Caco-2 (cell line): Measurements from ENCODE around the gene UPB1. TPM values are rescaled to one million over a fixed set of nuclear protein-coding genes. Genes with fewer than 3 reads are reported as not detected.

Source experiments
- BruUV-seq: library from RNA; stranded (reverse); fragments of 400-500 nt; replicated peaks from 2 replicates; lab custom pipeline; 2021; lab: Mats Ljungman, UMichigan
- CTCF ChIA-PET: fragments of 300-600 bp; sonication (Branson Sonifier 250); formaldehyde crosslinking; loops from one replicate; lab custom pipeline; 2022; ENCODE audit warnings: antibody characterized with exemption; lab: Charles Lee
- POLR2A ChIA-PET: fragments of 300-600 bp; sonication (Branson Sonifier 250); formaldehyde crosslinking; loops from one replicate; lab custom pipeline; 2022; ENCODE audit warnings: antibody characterized with exemption; lab: Charles Lee
- DNase-seq, 2 experiments: peaks; one replicate each; pipeline versions ENCODE4 v3.0.0 to v3.0.0-alpha.2; 2020 to 2022
- H3K27me3 ChIP-seq: replicated peaks from 2 replicates; pipeline ENCODE4 v1.6.0; 2011; ENCODE audit warnings: low read length; ENCODE audit not compliant: control insufficient read depth, insufficient read depth
- H3K36me3 ChIP-seq: 2 replicates; pipeline ENCODE4 v1.5.1; 2011; ENCODE audit warnings: low read length; ENCODE audit not compliant: control insufficient read depth, insufficient read depth
- H3K4me1 ChIP-seq: fragments of 250-450 bp; sonication (Bioruptor Pico); 2 replicates; pipeline ENCODE4 v1.5.1; 2020; ENCODE audit warnings: mild to moderate bottlenecking
- H3K4me3 ChIP-seq: 2 replicates; pipeline ENCODE4 v1.5.1; 2011; ENCODE audit warnings: low read depth, mild to moderate bottlenecking, control low read depth, low read length
- H3K9me3 ChIP-seq: fragments of 250-450 bp; sonication (Bioruptor Pico); 2 replicates; pipeline ENCODE4 v1.5.1; 2020; ENCODE audit warnings: mild to moderate bottlenecking, moderate library complexity
- H3K27ac Mint-ChIP-seq: one replicate; pipeline ENCODE4 v1.8.0; 2022; ENCODE audit warnings: mixed read lengths; ENCODE audit not compliant: unreplicated experiment
- H3K27me3 Mint-ChIP-seq: one replicate; pipeline ENCODE4 v1.8.0; 2022; ENCODE audit warnings: mixed read lengths; ENCODE audit not compliant: insufficient read depth, unreplicated experiment
- H3K36me3 Mint-ChIP-seq: one replicate; pipeline ENCODE4 v1.8.0; 2022; ENCODE audit warnings: mild to moderate bottlenecking, mixed read lengths; ENCODE audit not compliant: insufficient read depth, unreplicated experiment
- H3K4me1 Mint-ChIP-seq: one replicate; pipeline ENCODE4 v1.8.0; 2022; ENCODE audit warnings: low read depth, mixed read lengths; ENCODE audit not compliant: unreplicated experiment
- H3K4me3 Mint-ChIP-seq: one replicate; pipeline ENCODE4 v1.8.0; 2022; ENCODE audit warnings: mild to moderate bottlenecking, moderate library complexity, mixed read lengths; ENCODE audit not compliant: unreplicated experiment
- H3K9me3 Mint-ChIP-seq: one replicate; pipeline ENCODE4 v1.8.0; 2022; ENCODE audit warnings: mixed read lengths; ENCODE audit not compliant: unreplicated experiment
- intact Hi-C: fragments of 100-400 bp; cut with micrococcal nuclease; formaldehyde crosslinking; loops from one replicate; pipeline ENCODE4 v1.10.0; 2022; ENCODE audit not compliant: unreplicated experiment
- total RNA-seq: library from RNA; stranded (reverse); gene quantifications from 2 replicates; pipeline ENCODE4 v1.2.3, GENCODE V29; 2022
- TF ChIP-seq, protein P1 (sequence below), 2 experiments: fragments of 200-600 bp in 1 of 2; IDR thresholded peaks; 1 replicate in 1 of 2; 2 replicates in 1 of 2; pipeline versions ENCODE4 v1.5.1 to v1.8.0; 2011 to 2022; ENCODE audit warnings: antibody characterized with exemption in 1 of 2, control low read depth in 1 of 2, inconsistent platforms in 1 of 2, low read depth in 1 of 2, low read length in 1 of 2, mild to moderate bottlenecking in 1 of 2, moderate library complexity in 1 of 2; ENCODE audit not compliant: insufficient read depth in 1 of 2, severe bottlenecking in 1 of 2, unreplicated experiment in 1 of 2

UPB1 gene
- total RNA-seq, 1 experiment from 2014 or later, result 6.7 TPM

DNA sequence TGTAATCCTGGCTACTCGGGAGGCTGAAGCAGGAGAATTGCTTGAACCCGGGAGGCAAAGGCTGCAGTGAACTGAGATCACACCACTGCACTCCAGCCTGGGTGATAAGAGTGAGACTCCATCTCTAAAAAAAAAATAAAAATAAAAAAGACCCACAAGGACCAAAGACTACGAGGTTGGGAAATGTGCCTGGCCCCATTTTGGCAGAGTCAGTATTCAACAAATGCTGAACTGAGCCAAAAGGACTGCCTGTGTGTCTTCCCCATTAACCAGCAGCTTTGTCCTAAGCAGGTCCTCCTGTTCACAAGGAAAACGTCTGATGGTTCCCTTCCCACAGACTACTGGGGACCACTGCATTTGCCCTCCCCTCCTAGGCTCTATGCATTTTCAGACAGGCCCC is 40.1 kb upstream of the UPB1 start:
- TF ChIP-seq, protein P1, sequence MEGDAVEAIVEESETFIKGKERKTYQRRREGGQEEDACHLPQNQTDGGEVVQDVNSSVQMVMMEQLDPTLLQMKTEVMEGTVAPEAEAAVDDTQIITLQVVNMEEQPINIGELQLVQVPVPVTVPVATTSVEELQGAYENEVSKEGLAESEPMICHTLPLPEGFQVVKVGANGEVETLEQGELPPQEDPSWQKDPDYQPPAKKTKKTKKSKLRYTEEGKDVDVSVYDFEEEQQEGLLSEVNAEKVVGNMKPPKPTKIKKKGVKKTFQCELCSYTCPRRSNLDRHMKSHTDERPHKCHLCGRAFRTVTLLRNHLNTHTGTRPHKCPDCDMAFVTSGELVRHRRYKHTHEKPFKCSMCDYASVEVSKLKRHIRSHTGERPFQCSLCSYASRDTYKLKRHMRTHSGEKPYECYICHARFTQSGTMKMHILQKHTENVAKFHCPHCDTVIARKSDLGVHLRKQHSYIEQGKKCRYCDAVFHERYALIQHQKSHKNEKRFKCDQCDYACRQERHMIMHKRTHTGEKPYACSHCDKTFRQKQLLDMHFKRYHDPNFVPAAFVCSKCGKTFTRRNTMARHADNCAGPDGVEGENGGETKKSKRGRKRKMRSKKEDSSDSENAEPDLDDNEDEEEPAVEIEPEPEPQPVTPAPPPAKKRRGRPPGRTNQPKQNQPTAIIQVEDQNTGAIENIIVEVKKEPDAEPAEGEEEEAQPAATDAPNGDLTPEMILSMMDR (IDR thresholded peaks at IDR 0.05; ENCODE audit: insufficient read depth in 1 of 2, low read depth in 1 of 2, low read length in 1 of 2, severe bottlenecking in 1 of 2, unreplicated experiment in 1 of 2), result no peak
- Mint-ChIP-seq H3K27ac (no peak overlapping the region), H3K4me3 (no peak overlapping the region), H3K4me1 (no peaks in the 10 kb centered on the region), H3K9me3 (no peaks in the 10 kb centered on the region), H3K27me3 (no peaks in the 10 kb centered on the region), H3K36me3 (peaks cover 30% of the 10 kb centered on the region)
- ChIA-PET CTCF (interaction anchor here (0.5 kb wide), 1 partner anchor 116 kb away, joined by 5 read pairs; no protein-coding TSS in a partner anchor), POLR2A (no interaction called here)
- DNase-seq, result no peak
- Histone ChIP-seq H3K4me3 (no peak overlapping the region), H3K9me3 (no peaks in the 10 kb centered on the region; the same call in 1 of the 2 replicates), H3K27me3 (no peaks in the 10 kb centered on the region), H3K36me3 (peaks cover 2% of the 10 kb centered on the region), H3K4me1 (no peaks in the 10 kb centered on the region)
- BruUV-seq, result no TSS peak
- intact Hi-C loops, result no loop called here

DNA sequence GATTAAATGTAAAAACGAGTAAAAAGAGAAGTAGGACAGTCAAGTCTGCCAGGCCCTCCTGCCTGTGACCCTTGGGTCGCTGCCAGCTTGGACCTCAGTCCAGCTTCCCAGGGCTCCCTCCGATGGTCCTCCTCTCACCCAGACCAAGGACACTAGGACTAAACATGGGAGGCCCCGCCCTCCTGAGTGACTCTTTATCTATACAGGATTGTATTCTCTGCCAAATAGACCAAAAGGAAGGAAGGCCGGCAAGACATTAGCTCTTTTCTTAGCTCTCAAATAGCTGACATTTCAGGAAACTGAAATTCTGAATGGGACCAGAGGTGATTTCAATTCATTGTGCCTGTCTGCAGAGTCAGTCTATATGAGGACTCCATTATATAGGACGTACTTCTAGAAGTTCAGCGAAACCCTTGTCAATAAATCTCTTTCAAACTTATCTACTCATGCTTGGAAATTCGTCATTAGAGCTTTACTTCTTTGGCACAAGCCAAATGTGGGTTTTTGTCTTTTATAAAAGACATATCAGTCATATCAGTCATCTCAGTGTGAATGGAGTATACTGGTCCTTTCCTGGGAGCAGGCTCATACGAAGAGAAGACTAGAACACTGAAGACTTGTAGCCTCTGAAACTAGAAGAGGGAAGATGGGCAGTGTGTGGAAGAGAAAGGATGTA is 39.2 kb upstream of the UPB1 start:
- Mint-ChIP-seq H3K4me1 (no peaks in the 10 kb centered on the region), H3K9me3 (no peaks in the 10 kb centered on the region), H3K27me3 (no peaks in the 10 kb centered on the region), H3K27ac (no peak overlapping the region), H3K4me3 (no peak overlapping the region), H3K36me3 (peaks cover 28% of the 10 kb centered on the region)
- H3K9me3 ChIP-seq, result no peaks in the 10 kb centered on the region; the same call in 1 of the 2 replicates
- ChIA-PET POLR2A (no interaction called here), CTCF (interaction anchor here (0.5 kb wide), 2 partner anchors 13 to 502 kb away, joined by 4 read pairs; no protein-coding TSS in a partner anchor)
- BruUV-seq, result no TSS peak
- H3K27me3 ChIP-seq, result no peaks in the 10 kb centered on the region
- H3K4me3 ChIP-seq, result no peak overlapping the region
- H3K36me3 ChIP-seq, result peaks cover 2% of the 10 kb centered on the region
- DNase-seq, result no peak
- TF ChIP-seq, protein P1 (IDR thresholded peaks at IDR 0.05; ENCODE audit: insufficient read depth in 1 of 2, low read depth in 1 of 2, low read length in 1 of 2, severe bottlenecking in 1 of 2, unreplicated experiment in 1 of 2), result no peak
- intact Hi-C loops, result no loop called here
- H3K4me1 ChIP-seq, result no peaks in the 10 kb centered on the region

DNA sequence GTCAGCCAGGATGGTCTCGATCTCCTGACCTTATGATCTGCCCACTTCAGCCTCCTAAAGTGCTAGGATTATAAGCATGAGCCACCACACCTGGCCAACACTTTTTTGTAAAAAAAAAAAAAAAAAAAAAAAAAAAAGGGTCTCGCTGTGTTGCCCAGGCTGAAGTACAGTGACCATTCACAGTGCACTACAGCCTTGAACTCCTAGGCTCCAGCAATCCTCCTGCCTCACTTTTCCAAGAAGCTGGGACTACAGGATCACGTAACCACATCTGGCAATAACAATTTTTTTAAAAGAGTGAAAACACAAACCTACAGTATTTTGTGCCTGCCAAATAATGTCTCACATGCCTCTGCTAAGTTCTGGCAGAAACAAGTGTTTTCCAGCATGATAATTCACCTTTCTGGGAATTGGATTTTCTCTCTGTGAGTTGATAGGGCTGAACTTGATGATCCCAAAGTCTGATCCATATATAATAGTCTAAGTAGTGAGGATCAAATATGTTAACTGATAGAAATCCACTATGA is 37.2 kb upstream of the UPB1 start:
- Mint-ChIP-seq H3K36me3 (peaks cover 40% of the 10 kb centered on the region), H3K9me3 (no peaks in the 10 kb centered on the region), H3K4me3 (no peak overlapping the region), H3K27ac (no peak overlapping the region), H3K4me1 (peaks cover 7% of the 10 kb centered on the region), H3K27me3 (no peaks in the 10 kb centered on the region)
- no peaks in the 10 kb centered on the region; the same call in 1 of the 2 replicates for H3K4me1 ChIP-seq
- H3K27me3 ChIP-seq, result no peaks in the 10 kb centered on the region
- ChIA-PET CTCF (no interaction called here), POLR2A (no interaction called here)
- BruUV-seq, result no TSS peak
- intact Hi-C loops, result no loop called here
- H3K36me3 ChIP-seq, result peaks cover 2% of the 10 kb centered on the region
- H3K4me3 ChIP-seq, result no peak overlapping the region
- H3K9me3 ChIP-seq, result no peaks in the 10 kb centered on the region
- DNase-seq, result no peak
- TF ChIP-seq, protein P1 (IDR thresholded peaks at IDR 0.05; ENCODE audit: insufficient read depth in 1 of 2, low read depth in 1 of 2, low read length in 1 of 2, severe bottlenecking in 1 of 2, unreplicated experiment in 1 of 2), result no peak
